IPS-18c (cell line): ENCODE results near the gene CEBPA.
"Not testable (repeated sequence)": the region's sequence is repeated elsewhere in the genome, so short reads cannot be mapped to it uniquely, and the experiment has no call there.

ENCODE experiments used
- H3K4me3 ChIP-seq: 2 replicates; pipeline ENCODE4 v1.7.0; 2013; ENCODE audit warnings: low read depth, mild to moderate bottlenecking, low read length, moderate library complexity; ENCODE audit not compliant: insufficient read depth
- H3K9me3 ChIP-seq: one replicate; pipeline ENCODE4 v1.6.1; 2013; ENCODE audit warnings: mild to moderate bottlenecking, low read length, moderate library complexity; ENCODE audit not compliant: control insufficient read depth, insufficient read depth

Gene CEBPA

DNA sequence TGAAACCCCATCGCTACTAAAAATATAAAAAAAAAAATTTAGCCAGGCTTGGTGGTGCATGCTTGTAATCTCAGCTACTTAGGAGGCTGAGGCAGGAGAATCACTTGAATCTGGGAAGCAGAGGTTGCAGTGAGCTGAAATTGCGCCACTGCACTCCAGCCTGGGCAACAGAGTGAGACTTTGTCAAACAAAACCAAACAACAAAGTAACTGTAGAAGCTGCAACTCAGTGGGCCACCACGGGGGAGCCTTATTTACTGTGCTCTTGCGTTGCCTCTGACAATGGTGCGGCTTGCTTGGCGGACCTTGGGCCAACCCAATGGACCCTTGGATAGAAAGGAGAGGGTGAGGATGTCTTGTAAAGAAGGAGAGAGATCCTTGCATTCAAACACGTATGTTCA is 7.3 kb downstream of the CEBPA start:
- H3K9me3 ChIP-seq, H3K4me3 ChIP-seq: not testable (repeated sequence)

DNA sequence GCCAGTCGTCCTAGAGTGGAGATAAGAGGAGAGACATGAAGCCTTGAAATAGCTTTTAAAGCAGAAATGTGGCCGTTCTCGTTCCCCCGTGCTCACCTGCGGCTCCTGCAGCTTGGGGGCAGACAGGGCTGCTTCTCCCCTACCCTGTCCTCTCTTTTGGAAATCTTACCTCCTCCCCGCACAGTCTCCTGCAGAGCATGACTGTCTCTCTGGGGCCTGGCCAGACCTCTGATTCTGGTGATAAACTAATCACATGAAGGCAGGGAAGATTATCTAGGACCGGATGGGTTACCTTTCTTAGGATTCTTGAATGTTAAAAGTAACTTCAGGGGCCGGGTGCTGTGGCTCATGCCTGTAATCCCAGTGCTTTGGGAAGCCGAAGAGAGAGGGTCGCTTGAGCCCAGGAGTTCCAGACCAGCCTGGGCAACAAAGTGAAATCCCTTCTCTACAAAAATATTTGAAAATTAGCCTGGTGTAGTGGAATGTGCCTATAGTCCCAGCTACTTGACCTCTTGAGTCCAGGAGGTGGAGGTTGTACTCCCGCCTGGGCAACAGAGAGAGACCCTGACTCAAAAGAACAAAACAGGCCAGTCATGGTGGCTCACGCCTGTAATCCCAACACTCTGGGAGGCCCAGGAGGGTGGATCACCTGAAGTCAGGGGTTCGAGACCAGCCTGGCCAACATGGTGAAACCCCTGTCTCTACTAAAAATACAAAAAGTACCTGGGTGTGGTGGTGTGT is 8.1 kb downstream of the CEBPA start:
- no peaks in the 10 kb centered on the region for H3K9me3 ChIP-seq
- H3K4me3 ChIP-seq = no peak overlapping the region

DNA sequence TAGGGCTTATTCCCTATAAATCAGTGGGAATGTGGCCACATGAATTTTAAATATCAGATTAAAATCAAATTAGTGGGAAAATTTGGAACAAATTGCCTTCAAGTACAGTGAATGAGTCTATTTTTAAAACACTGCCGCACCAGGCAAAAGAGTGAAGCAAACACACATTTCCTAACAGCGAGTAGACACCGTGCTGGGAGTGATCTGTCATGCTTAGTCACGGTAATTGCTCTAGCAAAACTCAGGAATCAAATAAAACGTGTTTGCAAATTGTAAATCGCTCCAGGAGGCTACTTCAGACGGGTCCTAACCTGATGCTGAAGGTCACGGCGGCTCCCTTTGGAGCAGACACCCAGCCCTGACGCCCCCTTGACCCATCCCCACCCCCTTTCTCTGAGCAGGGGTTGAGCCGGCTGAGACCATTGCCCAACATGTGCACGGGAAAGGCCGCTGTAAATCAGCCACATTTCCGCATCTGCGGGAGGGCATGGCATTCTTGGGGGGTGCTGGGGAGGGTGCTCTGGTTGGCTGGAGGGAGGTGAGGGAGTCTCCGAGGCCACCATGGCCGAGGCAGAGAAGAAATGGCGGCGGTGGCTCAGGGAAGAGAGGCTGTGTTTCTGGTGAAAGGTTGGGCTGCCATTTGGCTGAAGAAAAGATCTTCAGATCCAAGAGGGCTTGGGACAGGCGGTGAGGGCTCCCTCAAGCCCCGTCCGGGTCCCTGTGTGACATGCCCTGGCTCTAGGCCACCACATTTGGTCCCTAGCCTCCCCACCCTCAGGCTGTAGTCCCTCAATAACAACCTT is 8.9 kb downstream of the CEBPA start:
- H3K9me3 ChIP-seq = no peaks in the 10 kb centered on the region
- H3K4me3 ChIP-seq = no peak overlapping the region

- Histone ChIP-seq H3K9me3 (no peaks in the 10 kb centered on the region), H3K4me3 (no peak overlapping the region)
These were observed 9.6 kb downstream of the CEBPA start for GRCh38 chr19:33292595-33293254.

DNA sequence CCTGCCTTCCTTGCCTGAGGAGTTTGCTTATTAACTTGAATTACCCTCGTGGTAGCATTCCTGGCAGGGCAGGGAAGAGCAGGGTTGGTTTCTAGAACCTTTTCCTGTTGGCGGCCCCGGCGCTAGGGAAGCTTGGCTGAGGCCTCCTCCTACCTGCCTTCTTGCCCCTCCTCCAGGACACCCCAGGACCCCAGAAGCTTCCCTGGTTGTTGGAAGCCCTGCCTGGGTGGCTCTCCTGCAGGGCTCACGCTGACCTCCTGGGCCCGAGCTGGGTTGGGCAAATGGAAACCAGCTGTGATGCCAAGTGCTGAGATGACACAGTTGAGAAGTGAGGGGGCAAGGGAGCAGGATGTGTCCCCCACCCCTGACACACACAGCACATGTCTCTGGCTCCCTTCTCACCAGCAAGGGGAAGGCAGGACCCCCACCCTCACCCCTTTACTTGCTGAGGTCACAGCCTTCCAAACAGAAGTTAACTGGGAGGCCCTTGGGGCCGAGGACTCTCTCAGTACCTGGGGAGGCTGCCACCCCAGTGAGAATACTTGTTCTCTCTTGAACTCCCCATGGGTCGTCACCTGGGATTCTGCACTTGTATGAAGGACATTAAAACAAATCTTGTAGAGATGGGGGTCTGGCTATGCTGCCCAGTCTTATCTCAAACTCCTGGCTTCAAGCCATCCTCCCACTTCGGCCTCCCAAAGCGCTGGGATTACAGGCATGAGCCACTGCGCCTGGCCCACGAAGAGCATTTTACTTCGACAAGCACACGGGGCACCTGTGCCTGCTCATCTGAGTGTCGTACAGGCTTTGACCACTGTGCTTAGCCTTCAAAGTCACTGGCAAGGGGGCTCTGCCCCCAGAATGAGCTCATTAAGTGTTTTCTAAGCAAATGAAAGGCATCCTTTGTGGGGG is 10.5 kb downstream of the CEBPA start:
- Histone ChIP-seq H3K4me3 (no peak overlapping the region), H3K9me3 (no peaks in the 10 kb centered on the region)

DNA sequence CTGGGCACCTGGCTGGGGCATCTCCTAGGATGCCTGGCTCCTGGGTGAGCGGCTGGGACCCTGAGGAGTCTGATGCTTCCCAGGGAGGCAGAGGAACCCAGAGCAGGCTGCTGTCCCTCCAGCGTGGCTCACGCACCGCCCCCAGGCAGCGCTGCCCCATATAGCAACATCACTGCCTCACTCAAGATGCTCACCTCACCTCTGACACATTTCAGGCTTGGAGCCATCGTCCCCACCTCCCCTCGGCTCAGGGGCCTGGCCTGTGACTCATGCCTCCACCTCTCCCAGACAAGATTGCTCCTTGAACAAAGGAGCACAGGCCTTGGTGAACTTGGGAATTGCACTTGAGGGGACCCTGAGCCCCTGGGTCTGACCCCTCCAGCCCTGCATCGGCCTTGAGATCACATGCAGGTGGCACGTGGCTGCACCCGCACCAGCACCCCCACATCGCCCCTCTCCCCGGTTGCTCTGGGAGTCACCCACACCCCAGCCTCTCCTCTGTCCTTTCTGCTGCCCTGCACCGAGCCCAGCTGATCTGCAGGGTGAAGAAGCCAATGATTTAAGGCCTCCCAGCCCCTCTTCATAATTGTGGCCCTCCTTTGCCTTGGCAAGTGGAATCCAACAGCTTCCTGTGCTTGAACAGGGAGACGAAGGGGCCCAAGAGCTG is 11.2 kb downstream of the CEBPA start:
- Histone ChIP-seq H3K9me3 (no peaks in the 10 kb centered on the region), H3K4me3 (no peak overlapping the region)

DNA sequence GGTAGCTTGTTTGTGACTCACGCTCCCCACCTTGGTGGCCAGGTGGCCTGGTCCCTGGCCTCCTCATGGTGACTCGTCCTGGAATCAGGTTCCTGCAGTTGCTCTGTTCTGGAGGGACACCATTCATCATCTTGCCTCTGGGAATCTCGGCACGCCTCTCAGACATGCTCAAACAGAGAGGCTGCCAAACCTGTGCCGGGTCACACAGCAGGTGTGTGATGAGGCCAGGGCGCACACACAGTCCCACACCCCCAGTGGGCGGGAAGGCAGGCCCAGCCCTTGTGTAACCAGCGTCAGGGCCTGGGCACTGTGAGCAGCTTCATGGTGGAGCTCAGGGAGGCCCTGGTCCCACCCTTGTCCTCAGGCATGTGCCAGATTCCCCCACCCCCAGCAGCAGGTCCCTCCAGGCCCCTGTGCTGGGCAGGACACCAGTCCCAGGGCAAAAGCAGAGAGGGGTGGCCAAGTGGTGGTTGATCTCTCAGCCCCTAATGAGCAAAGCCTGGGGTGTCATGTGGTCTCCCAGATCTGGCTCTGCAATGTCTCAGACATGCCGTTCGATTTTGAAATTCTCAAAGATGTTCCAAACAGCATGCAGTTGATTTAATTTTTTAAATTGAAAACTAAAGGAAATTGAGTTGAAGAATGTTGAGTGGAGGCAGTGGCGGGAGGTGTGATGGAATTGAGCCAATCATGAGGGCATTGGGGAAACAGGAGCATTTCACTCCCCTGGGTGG is 12.1 kb downstream of the CEBPA start:
- no peaks in the 10 kb centered on the region for H3K9me3 ChIP-seq

DNA sequence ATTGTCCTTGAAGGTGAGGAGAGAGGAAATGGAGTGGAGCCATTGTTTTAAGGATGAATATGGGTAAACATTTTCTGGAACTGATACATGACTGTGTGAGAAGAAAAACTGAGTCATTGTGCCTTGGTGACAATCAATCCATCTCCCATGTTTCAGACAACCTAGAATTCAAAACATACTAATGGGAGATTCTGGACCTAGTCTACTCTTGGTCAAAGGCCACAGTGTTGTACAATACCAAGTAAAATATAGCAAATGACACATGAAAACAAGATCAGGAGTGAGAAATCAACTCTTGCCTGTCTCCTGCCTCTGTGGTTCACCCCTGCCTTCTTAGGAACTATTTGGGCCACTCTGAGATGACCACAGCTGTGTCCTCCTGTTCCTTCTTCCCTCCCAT is 13.1 kb downstream of the CEBPA start:
- no peaks in the 10 kb centered on the region for H3K9me3 ChIP-seq
- H3K4me3 ChIP-seq = no peak overlapping the region

More for the DNA sequence above, 12.1 kb downstream of the CEBPA start:
- H3K4me3 ChIP-seq = no peak overlapping the region

DNA sequence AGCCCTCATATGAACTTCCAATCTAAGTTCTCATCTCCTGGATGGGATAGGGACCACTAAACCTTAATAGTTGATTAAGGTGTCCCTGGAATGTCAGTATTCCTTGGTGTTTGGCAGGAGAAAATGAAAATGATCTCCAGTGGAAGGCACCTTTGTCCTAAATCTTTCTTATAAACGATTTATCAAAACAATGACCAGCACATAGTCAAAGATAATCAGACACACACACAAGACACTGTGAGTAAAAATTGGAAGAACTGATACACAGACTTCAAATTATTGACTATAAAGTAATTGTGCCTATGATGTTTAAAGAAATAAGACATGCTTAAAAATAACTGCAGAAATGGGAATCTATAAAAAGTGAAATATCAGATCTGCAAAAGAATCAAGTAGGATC is 13.7 kb downstream of the CEBPA start:
- no peaks in the 10 kb centered on the region for H3K9me3 ChIP-seq
- H3K4me3 ChIP-seq = no peak overlapping the region

DNA sequence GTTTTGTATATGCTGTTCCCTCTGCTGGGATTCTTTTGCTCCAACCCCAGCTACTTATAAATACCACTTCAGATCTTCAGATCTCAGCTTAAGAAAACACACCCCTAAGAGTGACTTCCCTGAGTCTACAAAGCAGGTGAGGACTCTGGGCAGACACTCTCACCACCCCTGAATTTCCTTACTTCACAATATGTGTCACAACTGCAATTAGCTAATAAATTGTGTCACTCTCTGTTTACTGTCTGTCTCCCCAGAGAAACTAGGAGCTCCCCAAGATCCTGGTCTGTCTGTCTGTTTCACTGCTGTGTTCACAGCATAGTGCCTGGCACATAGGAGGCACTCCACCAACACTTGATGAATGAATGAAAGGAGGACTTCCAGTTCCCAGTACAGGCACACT is 14.4 kb downstream of the CEBPA start:
- H3K9me3 ChIP-seq = no peaks in the 10 kb centered on the region
- H3K4me3 ChIP-seq = no peak overlapping the region

DNA sequence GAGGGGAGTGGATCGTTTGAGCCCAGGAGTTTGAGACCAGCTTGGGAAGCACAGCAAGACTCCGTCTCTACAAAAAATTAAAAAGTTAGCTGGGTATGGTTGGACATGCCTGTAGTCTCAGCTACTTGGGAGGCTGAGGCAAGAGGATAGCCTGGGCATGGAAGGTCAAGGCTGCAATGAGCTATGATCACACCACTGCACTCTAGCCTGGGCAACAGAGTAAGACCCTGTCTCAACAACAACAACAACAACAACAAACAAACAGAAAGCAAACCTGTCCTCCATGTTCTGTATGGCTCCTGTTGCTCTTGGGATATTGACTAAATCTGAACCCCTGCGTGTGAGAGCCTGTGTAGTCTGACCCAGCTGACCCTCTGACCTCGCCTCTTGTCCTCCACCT is 14.9 kb downstream of the CEBPA start:
- H3K4me3 ChIP-seq = no peak overlapping the region
- no peaks in the 10 kb centered on the region for H3K9me3 ChIP-seq

GRCh38 chr19:33286899-33287298 is 15.4 kb downstream of the CEBPA start:
- Histone ChIP-seq H3K4me3 (no peak overlapping the region), H3K9me3 (no peaks in the 10 kb centered on the region)

DNA sequence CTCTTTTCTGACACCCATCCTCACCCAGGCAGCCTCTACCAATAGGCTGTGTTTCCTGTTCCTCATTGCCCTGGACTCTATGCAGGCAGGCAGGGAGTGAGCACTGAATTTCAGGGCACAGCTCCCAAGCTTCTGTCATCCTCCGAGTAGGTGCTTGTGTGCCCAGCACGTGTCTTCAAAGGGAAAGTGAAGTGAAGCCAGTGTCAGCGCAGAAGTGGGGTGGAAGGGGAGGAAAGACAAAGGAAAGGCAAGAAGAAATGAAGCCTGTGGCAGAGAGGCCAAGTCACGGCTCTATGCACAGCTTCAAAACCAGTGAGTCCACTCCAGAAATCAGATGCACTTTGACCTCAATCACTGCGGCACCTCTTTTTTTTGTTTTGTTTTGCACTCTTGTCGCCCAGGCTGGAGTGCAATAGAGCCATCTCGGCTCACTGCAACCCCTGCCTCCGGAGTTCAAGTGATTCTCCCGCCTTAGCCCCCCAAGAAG is 16.9 kb downstream of the CEBPA start:
- H3K4me3 ChIP-seq = no peak overlapping the region
- H3K9me3 ChIP-seq = no peaks in the 10 kb centered on the region

DNA sequence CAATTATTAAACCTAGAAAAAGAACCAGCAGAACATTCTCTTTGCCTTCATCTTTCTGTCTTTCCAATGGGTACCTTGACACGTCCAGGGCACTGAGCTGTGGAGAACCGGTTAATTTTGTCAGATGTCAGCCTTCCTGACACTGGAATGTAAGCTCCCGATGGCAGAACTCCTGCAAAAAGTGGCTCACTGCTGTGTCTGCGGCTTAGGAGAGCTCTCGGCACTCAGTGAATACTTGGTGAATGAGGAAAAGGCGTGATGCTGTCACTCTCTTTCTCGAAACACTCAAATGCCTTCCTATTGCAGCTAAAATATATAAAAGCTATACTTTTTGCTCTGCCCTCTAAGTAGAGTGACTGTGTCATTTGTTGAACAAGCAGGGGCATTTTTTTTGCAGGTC is 17.6 kb downstream of the CEBPA start:
- Histone ChIP-seq H3K4me3 (no peak overlapping the region), H3K9me3 (no peaks in the 10 kb centered on the region)

GRCh38 chr19:33284146-33284643 is 18.1 kb downstream of the CEBPA start:
- no peaks in the 10 kb centered on the region for H3K9me3 ChIP-seq
- no peak overlapping the region for H3K4me3 ChIP-seq

- Histone ChIP-seq H3K9me3 (no peaks in the 10 kb centered on the region), H3K4me3 (no peak overlapping the region)
These were observed 18.7 kb downstream of the CEBPA start for GRCh38 chr19:33283589-33283988.
